NB4 (cell line): Measurements from ENCODE around the gene IGSF11.

Experiments
- DNase-seq: peaks from one replicate; pipeline ENCODE4 v3.0.0; 2010; ENCODE audit warnings: low read depth
- H3K4me3 ChIP-seq: one replicate; pipeline ENCODE4 v1.5.1; 2011; ENCODE audit warnings: mild to moderate bottlenecking, low read depth, low read length, moderate library complexity
- CTCF ChIP-seq: IDR thresholded peaks from one replicate; pipeline ENCODE4 v1.5.1; 2012; ENCODE audit warnings: low read depth, low read length
- MAX ChIP-seq: IDR thresholded peaks from 2 replicates; pipeline ENCODE4 v1.6.1; 2011; ENCODE audit warnings: low read depth, low read length
- MYC ChIP-seq: IDR thresholded peaks from 2 replicates; pipeline ENCODE4 v1.6.1; 2011; ENCODE audit warnings: low read depth, low read length
- POLR2A ChIP-seq: IDR thresholded peaks from 2 replicates; pipeline ENCODE4 v1.6.1; 2011; ENCODE audit warnings: mild to moderate bottlenecking; ENCODE audit not compliant: insufficient read length; ENCODE audit errors: extremely low read depth

The IGSF11 gene

GRCh38 chr3:118936811-118937210 lies 97.8 kb downstream of the IGSF11 start:
- TF ChIP-seq CTCF (no peak), MYC (no peak)
- no peak for DNase-seq
- H3K4me3 ChIP-seq = no peak overlapping the region

- no peak for DNase-seq
Measured at GRCh38 chr3:118932822-118933558, 101.7 kb downstream of the IGSF11 start.

GRCh38 chr3:118931996-118932395 lies 102.7 kb downstream of the IGSF11 start:
- no peak overlapping the region for H3K4me3 ChIP-seq
- no peak for DNase-seq
- TF ChIP-seq POLR2A = no peak
- no peak for TF ChIP-seq CTCF

More at GRCh38 chr3:118932822-118933558, 101.7 kb downstream of the IGSF11 start:
- TF ChIP-seq MYC (no peak), MAX (no peak), POLR2A (no peak), CTCF (no peak)
- H3K4me3 ChIP-seq = no peak overlapping the region

- no peak overlapping the region for H3K4me3 ChIP-seq
- no peak for DNase-seq
- no peak for TF ChIP-seq POLR2A
Measured at GRCh38 chr3:118927449-118927848, 107.2 kb downstream of the IGSF11 start.

- H3K4me3 ChIP-seq = no peak overlapping the region
- TF ChIP-seq MYC = no peak
- TF ChIP-seq CTCF = no peak
- no peak for TF ChIP-seq POLR2A
- no peak for TF ChIP-seq MAX
- no peak for DNase-seq
Measured at GRCh38 chr3:118912188-118912587, 122.5 kb downstream of the IGSF11 start.

- TF ChIP-seq MYC (no peak), CTCF (no peak), MAX (no peak), POLR2A (no peak)
Measured at GRCh38 chr3:118910332-118910731, 124.3 kb downstream of the IGSF11 start.

More at GRCh38 chr3:118910332-118910731, 124.3 kb downstream of the IGSF11 start:
- no peak for DNase-seq
- no peak overlapping the region for H3K4me3 ChIP-seq
